Osteocyte (in vitro differentiated cells): ENCODE measurements around the gene VPS13D. TPM values are rescaled to one million over a fixed set of nuclear protein-coding genes. Genes with fewer than 3 reads are reported as not detected.
A peak's percentile ranks its signal among the peaks of the same experiment; 100 is the strongest.

Experiments used
- DNase-seq: peaks from one replicate; pipeline ENCODE4 v3.0.0; 2021; ENCODE audit warnings: mixed read lengths; ENCODE audit not compliant: unreplicated experiment; ENCODE audit errors: extremely low spot score
- H3K27ac Mint-ChIP-seq: one replicate; pipeline ENCODE4 v1.8.0; 2021; ENCODE audit warnings: mild to moderate bottlenecking, mixed read lengths; ENCODE audit not compliant: unreplicated experiment
- H3K27me3 Mint-ChIP-seq: one replicate; pipeline ENCODE4 v1.8.0; 2021; ENCODE audit warnings: mixed read lengths; ENCODE audit not compliant: unreplicated experiment
- H3K36me3 Mint-ChIP-seq: one replicate; pipeline ENCODE4 v1.8.0; 2021; ENCODE audit warnings: mixed read lengths; ENCODE audit not compliant: unreplicated experiment
- H3K4me1 Mint-ChIP-seq: one replicate; pipeline ENCODE4 v1.8.0; 2021; ENCODE audit warnings: mixed read lengths; ENCODE audit not compliant: unreplicated experiment
- H3K4me3 Mint-ChIP-seq: one replicate; pipeline ENCODE4 v1.8.0; 2021; ENCODE audit warnings: mild to moderate bottlenecking, moderate library complexity, mixed read lengths; ENCODE audit not compliant: unreplicated experiment
- H3K9me3 Mint-ChIP-seq: one replicate; pipeline ENCODE4 v1.8.0; 2021; ENCODE audit warnings: mixed read lengths; ENCODE audit not compliant: unreplicated experiment
- CTCF ChIP-seq: fragments of 200-600 bp; sonication (generic); IDR thresholded peaks from 2 replicates; pipeline ENCODE4 v1.5.0; 2021; ENCODE audit warnings: antibody characterized with exemption, mild to moderate bottlenecking, moderate library complexity
- total RNA-seq: library from RNA; stranded (reverse); gene quantifications from 2 replicates; pipeline ENCODE4 v1.2.1, GENCODE V29; 2021

The VPS13D gene
- total RNA-seq, 1 donor from 2014 or later: 41.1 TPM

- no peak for TF ChIP-seq CTCF
- no peak for DNase-seq
- Mint-ChIP-seq H3K4me1 (peaks cover 8% of the 10 kb centered on the region), H3K36me3 (peaks cover 36% of the 10 kb centered on the region), H3K27me3 (no peaks in the 10 kb centered on the region), H3K27ac (no peak overlapping the region), H3K9me3 (no peaks in the 10 kb centered on the region), H3K4me3 (no peak overlapping the region)
Measured at GRCh38 chr1:12504601-12505000, 274.8 kb downstream of the VPS13D start.

- Mint-ChIP-seq H3K36me3 (peaks cover 37% of the 10 kb centered on the region), H3K27me3 (no peaks in the 10 kb centered on the region), H3K4me3 (no peak overlapping the region), H3K27ac (peak overlapping the region; percentile 39), H3K9me3 (no peaks in the 10 kb centered on the region), H3K4me1 (peaks cover 11% of the 10 kb centered on the region)
- no peak for DNase-seq
- TF ChIP-seq CTCF: no peak
Measured at GRCh38 chr1:12505231-12505630, 275.4 kb downstream of the VPS13D start.

GRCh38 chr1:12505639-12506280 is 275.9 kb downstream of the VPS13D start:
- no peak overlapping the region for H3K27ac Mint-ChIP-seq

GRCh38 chr1:12506281-12507280 is 276.8 kb downstream of the VPS13D start:
- Mint-ChIP-seq H3K27ac (no peak overlapping the region), H3K4me3 (no peak overlapping the region)

More at GRCh38 chr1:12505639-12506280, 275.9 kb downstream of the VPS13D start:
- Mint-ChIP-seq H3K4me1 (peaks cover 11% of the 10 kb centered on the region), H3K27me3 (no peaks in the 10 kb centered on the region), H3K9me3 (no peaks in the 10 kb centered on the region), H3K4me3 (no peak overlapping the region), H3K36me3 (peaks cover 37% of the 10 kb centered on the region)
- no peak for DNase-seq
- TF ChIP-seq CTCF: no peak

More at GRCh38 chr1:12506281-12507280, 276.8 kb downstream of the VPS13D start:
- peaks cover 40% of the 10 kb centered on the region for H3K36me3 Mint-ChIP-seq
- no peaks in the 10 kb centered on the region for H3K9me3 Mint-ChIP-seq
- no peak for TF ChIP-seq CTCF
- H3K27me3 Mint-ChIP-seq: no peaks in the 10 kb centered on the region
- H3K4me1 Mint-ChIP-seq: peaks cover 9% of the 10 kb centered on the region
- no peak for DNase-seq
